Measurements from ENCODE around the gene LINGO1.

LINGO1 gene

GRCh38 chr15:77631745-77632533 is 773 bp downstream of the LINGO1 start:
- no peak for DNase-seq (ENCODE audit: low read depth, low spot score)

- DNase-seq (ENCODE audit: low read depth, low spot score): no peak
Observed at GRCh38 chr15:77630956-77631744, 1.6 kb downstream of the LINGO1 start.

GRCh38 chr15:77630056-77630455 is 2.7 kb downstream of the LINGO1 start:
- no peak for DNase-seq (ENCODE audit: low read depth, low spot score)

- DNase-seq (ENCODE audit: low read depth, low spot score): no peak
Observed at GRCh38 chr15:77629070-77630030, 3.4 kb downstream of the LINGO1 start.

- DNase-seq (ENCODE audit: low read depth, low spot score): no peak
Observed at GRCh38 chr15:77628010-77628409, 4.7 kb downstream of the LINGO1 start.

- no peak for DNase-seq (ENCODE audit: low read depth, low spot score)
Observed at GRCh38 chr15:77627581-77627980, 5.1 kb downstream of the LINGO1 start.

GRCh38 chr15:77627067-77627466 is 5.6 kb downstream of the LINGO1 start:
- no peak for DNase-seq (ENCODE audit: low read depth, low spot score)

GRCh38 chr15:77626002-77626401 is 6.7 kb downstream of the LINGO1 start:
- no peak for DNase-seq (ENCODE audit: low read depth, low spot score)

- DNase-seq (ENCODE audit: low read depth, low spot score): no peak
Observed at GRCh38 chr15:77625376-77625775, 7.3 kb downstream of the LINGO1 start.

GRCh38 chr15:77624868-77625267 is 7.8 kb downstream of the LINGO1 start:
- no peak for DNase-seq (ENCODE audit: low read depth, low spot score)

GRCh38 chr15:77623755-77624524 is 8.8 kb downstream of the LINGO1 start:
- DNase-seq (ENCODE audit: low read depth, low spot score): no peak

GRCh38 chr15:77622934-77623754 is 9.6 kb downstream of the LINGO1 start:
- no peak for DNase-seq (ENCODE audit: low read depth, low spot score)

- no peak for DNase-seq (ENCODE audit: low read depth, low spot score)
Observed at GRCh38 chr15:77622209-77622933, 10.3 kb downstream of the LINGO1 start.

GRCh38 chr15:77621847-77622208 is 10.9 kb downstream of the LINGO1 start:
- DNase-seq (ENCODE audit: low read depth, low spot score): no peak

- DNase-seq (ENCODE audit: low read depth, low spot score): no peak
Observed at GRCh38 chr15:77620960-77621647, 11.6 kb downstream of the LINGO1 start.

GRCh38 chr15:77620297-77620696 is 12.4 kb downstream of the LINGO1 start:
- DNase-seq (ENCODE audit: low read depth, low spot score): no peak

GRCh38 chr15:77619883-77620282 is 12.8 kb downstream of the LINGO1 start:
- DNase-seq (ENCODE audit: low read depth, low spot score): no peak

- no peak for DNase-seq (ENCODE audit: low read depth, low spot score)
Observed at GRCh38 chr15:77617476-77618230, 15.1 kb downstream of the LINGO1 start.

Measured in smooth muscle cell of the brain vasculature (primary cell).